K562 (cell line): ENCODE results near the gene SCGB1A1. TPM values are rescaled to one million over a fixed set of nuclear protein-coding genes. Genes with fewer than 3 reads are reported as not detected.
A peak's percentile ranks its signal among the peaks of the same experiment; 100 is the strongest.

Source experiments
- ATAC-seq: fragments of 200-7000 bp; cut with Tn5 transposase; 3 replicates; pipeline ENCODE4 v1.9.1; 2020; ENCODE audit warnings: moderate library complexity
- BruUV-seq: library from RNA; stranded (reverse); fragments of 400-500 nt; replicated peaks from 2 replicates; lab custom pipeline; 2021; lab: Mats Ljungman, UMichigan
- CTCF ChIA-PET: fragments of 300-600 bp; formaldehyde crosslinking; extraction: SDS; loops from one replicate; lab custom pipeline; 2021; ENCODE audit warnings: low intra/inter-chr PET ratio; lab: Yijun Ruan, JAX
- POLR2A ChIA-PET: fragments of 300-600, 350-650 bp; sonication (Branson Sonifier 250); formaldehyde crosslinking; extraction: SDS; loops from one replicate; lab custom pipeline; 2021; ENCODE audit warnings: antibody characterized with exemption, inconsistent platforms; lab: Yijun Ruan, JAX
- DNase-seq, 4 experiments: peaks; one replicate each; pipeline versions ENCODE4 v3.0.0 to v3.0.0-alpha.2; 2011 to 2018; ENCODE audit warnings: low spot score in 3 of 4, mixed read lengths in 3 of 4; ENCODE audit errors: extremely low read depth in 1 of 4
- FAIRE-seq: peaks from 2 replicates; lab custom pipeline; 2011; peaks lifted over from hg19 to GRCh38; lab: Jason Lieb, UNC
- H2AFZ ChIP-seq: 2 replicates; pipeline ENCODE4 v1.6.0; 2011; ENCODE audit warnings: low read depth, low read length, control low read depth, inconsistent platforms
- H3K27ac ChIP-seq: fragments of 200-600 bp; 3 replicates; pipeline ENCODE4 v1.8.0; 2011; ENCODE audit warnings: low read depth, mild to moderate bottlenecking, control low read depth, inconsistent platforms, low read length, moderate library complexity, mixed read lengths; ENCODE audit errors: extremely low read depth
- H3K27me3 ChIP-seq, 2 experiments: fragments of 300-600 bp in 1 of 2; 2 replicates in 1 of 2; 3 replicates in 1 of 2; pipeline versions ENCODE4 v1.6.0 to v1.8.0; 2011; ENCODE audit warnings: inconsistent platforms in 2 of 2, low read length in 2 of 2, mild to moderate bottlenecking in 1 of 2, mixed read lengths in 1 of 2, moderate library complexity in 1 of 2; ENCODE audit not compliant: control insufficient read depth in 2 of 2, insufficient read depth in 2 of 2
- H3K36me3 ChIP-seq: fragments of 300-600 bp; 3 replicates; pipeline ENCODE4 v1.8.0; 2011; ENCODE audit warnings: mild to moderate bottlenecking, low read length, inconsistent platforms; ENCODE audit not compliant: control insufficient read depth, insufficient read depth
- H3K4me1 ChIP-seq, 2 experiments: fragments of 200-600 bp in 1 of 2; replicated peaks in 1 of 2; 2 replicates in 1 of 2; 3 replicates in 1 of 2; pipeline versions ENCODE4 v1.5.1 to v1.8.0; 2011; ENCODE audit warnings: inconsistent platforms in 2 of 2, low read length in 2 of 2, mild to moderate bottlenecking in 1 of 2, mixed read lengths in 1 of 2, moderate library complexity in 1 of 2; ENCODE audit not compliant: control insufficient read depth in 2 of 2, insufficient read depth in 2 of 2
- H3K4me2 ChIP-seq: 2 replicates; pipeline ENCODE4 v1.6.1; 2011; ENCODE audit warnings: low read length, control low read depth, inconsistent platforms, mixed read lengths; ENCODE audit not compliant: insufficient read depth
- H3K4me3 ChIP-seq: fragments of 200-600 bp; sonication (generic), shearing (Covaris generic); 2 replicates; pipeline ENCODE4 v1.5.1; 2016; ENCODE audit warnings: control low read depth, inconsistent platforms
- H3K79me2 ChIP-seq: fragments of 200-600 bp; 3 replicates; pipeline ENCODE4 v1.8.0; 2011; ENCODE audit warnings: low read length, inconsistent platforms; ENCODE audit not compliant: control insufficient read depth, insufficient read depth
- H3K9ac ChIP-seq, 2 experiments: 2 replicates each; pipeline versions ENCODE4 v1.6.0 to v1.6.1; 2011; ENCODE audit warnings: low read depth in 2 of 2, low read length in 2 of 2, control low read depth in 1 of 2, inconsistent platforms in 1 of 2, mild to moderate bottlenecking in 1 of 2, mixed read lengths in 1 of 2; ENCODE audit not compliant: insufficient read depth in 1 of 2
- H3K9me1 ChIP-seq: one replicate; pipeline ENCODE4 v1.6.0; 2011; ENCODE audit warnings: inconsistent platforms, mild to moderate bottlenecking, low read length, moderate library complexity; ENCODE audit not compliant: control insufficient read depth, insufficient read depth
- H3K9me3 ChIP-seq: replicated peaks from 2 replicates; pipeline ENCODE4 v1.5.1; 2011; ENCODE audit warnings: low read depth, low read length, inconsistent platforms; ENCODE audit not compliant: control insufficient read depth, insufficient read depth
- H4K20me1 ChIP-seq: replicated peaks from 2 replicates; pipeline ENCODE4 v1.6.1; 2011; ENCODE audit warnings: low read length, inconsistent platforms, mixed read lengths; ENCODE audit not compliant: control insufficient read depth, insufficient read depth
- E2F1 ChIP-seq: sonication (generic); formaldehyde crosslinking; IDR thresholded peaks from 2 replicates; pipeline ENCODE4 v1.8.1; 2023; ENCODE audit warnings: mild to moderate bottlenecking, missing genetic modification reagents, moderate library complexity
- HNRNPUL1 ChIP-seq: fragments of 200-400 bp; formaldehyde crosslinking; IDR thresholded peaks from 2 replicates; pipeline ENCODE4 v1.6.1; 2017; ENCODE audit warnings: low read length
- KDM1A ChIP-seq, 2 experiments: fragments of 450-650 bp; IDR thresholded peaks; 2 replicates each; pipeline ENCODE4 v1.6.1; 2016; ENCODE audit warnings: mild to moderate bottlenecking in 2 of 2
- MLLT1 ChIP-seq, 2 experiments: fragments of 450-650 bp; IDR thresholded peaks; 2 replicates each; pipeline ENCODE4 v1.6.1; 2016
- WGBS: fragments of 100-300 bp; shearing (Covaris generic); methylation state at CpG from one replicate; pipeline ENCODE4 v1.1.6; 2016; ENCODE audit warnings: low coverage, mixed read lengths; ENCODE audit not compliant: insufficient coverage; ENCODE audit errors: missing lambda C conversion rate; 5-methylcytosine and 5-hydroxymethylcytosine counted together
- in situ Hi-C: fragments of 300-500 bp; cut with MboI; formaldehyde crosslinking; loops from 4 replicates; pipeline ENCODE4 v1.15.0; 2018; ENCODE audit warnings: inconsistent platforms, mixed read lengths
- intact Hi-C: fragments of 100-400 bp; cut with micrococcal nuclease; formaldehyde crosslinking; loops from 2 replicates; pipeline ENCODE4 v1.14.2; 2022
- polyA plus RNA-seq, 8 experiments: library from polyadenylated mRNA; depleted of rRNA in 4 of 8; stranded (reverse) in 5 of 8; unstranded in 3 of 8; fragments of >200 nt; fragmentation: Nextera tagmentation in 2 of 8; fragmentation: Illumina TruSeq in 1 of 8; extraction: Ambion mirVana in 2 of 8; extraction: Trizol in 1 of 8; gene quantifications; 2 replicates each; pipeline versions ENCODE4 v1.2.1 to v1.2.3, GENCODE V29; 2011 to 2014; ENCODE audit warnings: inconsistent platforms in 1 of 8, missing spikeins in 1 of 8
- total RNA-seq, 7 experiments: library from RNA; depleted of rRNA in 6 of 7; stranded (reverse); fragments of >200 nt in 6 of 7; fragmentation: Illumina TruSeq in 2 of 7; extraction: Trizol in 2 of 7; gene quantifications; 2 replicates each; pipeline versions ENCODE4 v1.2.1 to v1.2.3, GENCODE V29; 2011 to 2021; ENCODE audit warnings: low replicate concordance in 1 of 7

SCGB1A1 gene
- total and polyA plus RNA-seq, 9 of the 15 experiments (the other 6 are each of a cell fraction or from before 2014, with no cell fraction given): 0.55 TPM; not detected in 8

GRCh38 chr11:62452261-62452660 is 33.4 kb downstream of the SCGB1A1 start:
- in situ Hi-C loops (no loop called here), intact Hi-C loops (no loop called here)
- H4K20me1 ChIP-seq: no peaks in the 10 kb centered on the region
- H3K9ac ChIP-seq: no peak overlapping the region
- H3K9me1 ChIP-seq: no peaks in the 10 kb centered on the region
- FAIRE-seq (no peak), DNase-seq (no peak), ATAC-seq (no peak)
- ChIA-PET POLR2A (interaction anchor here (1.0 to 1.2 kb wide), 2 partner anchors 11 to 12 kb away, joined by 4 to 5 read pairs; no protein-coding TSS in a partner anchor), CTCF (no interaction called here)
- H3K27ac ChIP-seq: no peak overlapping the region
- no peaks in the 10 kb centered on the region for H3K9me3 ChIP-seq
- no peaks in the 10 kb centered on the region for H3K36me3 ChIP-seq
- no peaks in the 10 kb centered on the region; a peak in 1 of 5 replicates for H3K27me3 ChIP-seq
- peaks cover 5 to 8% of the 10 kb centered on the region in 2 experiments; a peak in 4 of 5 replicates for H3K4me1 ChIP-seq
- no peaks in the 10 kb centered on the region for H3K79me2 ChIP-seq
- BruUV-seq: no TSS peak
- no peak overlapping the region for H2AFZ ChIP-seq
- H3K4me2 ChIP-seq: no peak overlapping the region
- TF ChIP-seq E2F1 (no peak), KDM1A (IDR thresholded peaks at IDR 0.05) (peak in 1 of 2 experiments; percentile 39; a peak in 1 of 4 replicates), MLLT1 (IDR thresholded peaks at IDR 0.05) (no peak), HNRNPUL1 (no peak)
- H3K4me3 ChIP-seq: no peak overlapping the region
- WGBS: 45% methylated on average over 6 of the region's 6 CpGs
